ENCODE measurements around the gene KIF1A.

GRCh38 chr2:240797914-240798313 is 22.1 kb downstream of the KIF1A start:
- no peak for TF ChIP-seq POLR2AphosphoS5 (IDR thresholded peaks at IDR 0.05)
- no peak for TF ChIP-seq CTCF (IDR thresholded peaks at IDR 0.05)
- TF ChIP-seq POLR2A (IDR thresholded peaks at IDR 0.05), result no peak
